KMS-11 (cell line): ENCODE data around the gene GHITM.
A peak's percentile ranks its signal among the peaks of the same experiment; 100 is the strongest.
"Not testable (repeated sequence)": the region's sequence is repeated elsewhere in the genome, so short reads cannot be mapped to it uniquely, and the experiment has no call there.

ENCODE experiments used
- H2AFZ ChIP-seq: fragments of 200-600 bp; sonication (generic); 2 replicates; pipeline ENCODE4 v1.6.1; 2016; ENCODE audit warnings: antibody characterized with exemption, mixed run types, low read depth
- H3K27ac ChIP-seq: fragments of 200-600 bp; sonication (generic); 2 replicates; pipeline ENCODE4 v1.6.1; 2016; ENCODE audit warnings: mild to moderate bottlenecking, mixed run types
- H3K27me3 ChIP-seq: fragments of 200-600 bp; sonication (generic); 2 replicates; pipeline ENCODE4 v1.6.1; 2017; ENCODE audit warnings: mild to moderate bottlenecking, low read depth, mixed run types, moderate library complexity; ENCODE audit not compliant: insufficient read depth
- H3K36me3 ChIP-seq: fragments of 200-600 bp; sonication (generic); 2 replicates; pipeline ENCODE4 v1.6.1; 2017; ENCODE audit warnings: mild to moderate bottlenecking, mixed run types; ENCODE audit not compliant: insufficient read depth
- H3K4me1 ChIP-seq: fragments of 200-600 bp; sonication (generic); 2 replicates; pipeline ENCODE4 v1.6.1; 2016; ENCODE audit warnings: mild to moderate bottlenecking, low read depth, mixed run types; ENCODE audit not compliant: poor library complexity, severe bottlenecking
- H3K4me2 ChIP-seq: fragments of 200-600 bp; sonication (generic); 2 replicates; pipeline ENCODE4 v1.7.0; 2016; ENCODE audit warnings: mild to moderate bottlenecking, mixed run types
- H3K4me3 ChIP-seq: fragments of 200-600 bp; sonication (generic); IDR thresholded peaks from 2 replicates; pipeline ENCODE4 v1.6.1; 2017; ENCODE audit warnings: low read depth, low read length, mixed read lengths; ENCODE audit not compliant: insufficient read depth
- H3K79me2 ChIP-seq: fragments of 200-600 bp; sonication (generic); 2 replicates; pipeline ENCODE4 v1.6.1; 2016; ENCODE audit warnings: low read depth, mixed run types; ENCODE audit not compliant: insufficient read depth
- H3K9ac ChIP-seq: fragments of 200-600 bp; sonication (generic); 2 replicates; pipeline ENCODE4 v1.6.1; 2016; ENCODE audit warnings: mild to moderate bottlenecking, mixed run types
- H4K20me1 ChIP-seq: fragments of 200-600 bp; sonication (generic); 2 replicates; pipeline ENCODE4 v1.6.1; 2016; ENCODE audit warnings: mild to moderate bottlenecking, mixed run types; ENCODE audit not compliant: insufficient read depth
- CTCF ChIP-seq: fragments of 200-600 bp; sonication (generic); conservative IDR thresholded peaks from 2 replicates; pipeline ENCODE4 v1.6.1; 2017; ENCODE audit warnings: low read depth, mild to moderate bottlenecking, antibody characterized with exemption, low read length, moderate library complexity, mixed read lengths

GHITM gene

DNA sequence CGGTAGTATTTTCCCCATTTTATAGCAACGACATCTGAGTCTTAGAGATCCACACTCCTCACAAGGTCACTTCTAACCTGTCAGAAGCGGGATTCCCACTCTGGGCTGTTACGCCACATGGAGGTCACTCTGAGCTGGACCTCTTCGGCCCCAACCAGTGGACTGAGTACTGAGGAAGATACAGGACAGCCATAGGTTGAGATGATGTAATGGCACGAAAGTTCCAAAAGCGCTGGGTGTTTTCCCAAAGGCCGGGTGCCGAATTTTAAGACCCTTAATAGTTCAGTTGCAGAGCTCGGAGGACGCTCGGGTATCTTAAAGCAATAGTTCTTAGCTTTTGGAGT, 699 bp downstream of the GHITM start:
- peak overlapping the region; percentile 95 for H3K27ac ChIP-seq
- H4K20me1 ChIP-seq = no peaks in the 10 kb centered on the region
- no peak overlapping the region for H3K4me3 ChIP-seq
- peaks cover 46% of the 10 kb centered on the region for H3K79me2 ChIP-seq
- peaks cover 24% of the 10 kb centered on the region for H3K4me1 ChIP-seq
- no peaks in the 10 kb centered on the region for H3K27me3 ChIP-seq
- H3K36me3 ChIP-seq = peaks cover 17% of the 10 kb centered on the region; the same call in 1 of the 2 replicates
- H3K9ac ChIP-seq = peak overlapping the region; percentile 98
- TF ChIP-seq CTCF = no peak
- peak overlapping the region; percentile 71 for H2AFZ ChIP-seq
- H3K4me2 ChIP-seq = peak overlapping the region; percentile 92

- H3K36me3 ChIP-seq = peaks cover 23% of the 10 kb centered on the region; the same call in 1 of the 2 replicates
- H3K4me3 ChIP-seq = no peak overlapping the region
- no peak overlapping the region for H3K4me2 ChIP-seq
- peaks cover 16% of the 10 kb centered on the region; the same call in 1 of the 2 replicates for H3K79me2 ChIP-seq
- no peaks in the 10 kb centered on the region for H3K27me3 ChIP-seq
- no peak for TF ChIP-seq CTCF
- peaks cover 2% of the 10 kb centered on the region for H3K4me1 ChIP-seq
- H3K9ac ChIP-seq = no peak overlapping the region
- no peak overlapping the region for H3K27ac ChIP-seq
- no peaks in the 10 kb centered on the region for H4K20me1 ChIP-seq
- H2AFZ ChIP-seq = no peak overlapping the region
Measured at GRCh38 chr10:84147347-84147746, 8.0 kb downstream of the GHITM start.

DNA sequence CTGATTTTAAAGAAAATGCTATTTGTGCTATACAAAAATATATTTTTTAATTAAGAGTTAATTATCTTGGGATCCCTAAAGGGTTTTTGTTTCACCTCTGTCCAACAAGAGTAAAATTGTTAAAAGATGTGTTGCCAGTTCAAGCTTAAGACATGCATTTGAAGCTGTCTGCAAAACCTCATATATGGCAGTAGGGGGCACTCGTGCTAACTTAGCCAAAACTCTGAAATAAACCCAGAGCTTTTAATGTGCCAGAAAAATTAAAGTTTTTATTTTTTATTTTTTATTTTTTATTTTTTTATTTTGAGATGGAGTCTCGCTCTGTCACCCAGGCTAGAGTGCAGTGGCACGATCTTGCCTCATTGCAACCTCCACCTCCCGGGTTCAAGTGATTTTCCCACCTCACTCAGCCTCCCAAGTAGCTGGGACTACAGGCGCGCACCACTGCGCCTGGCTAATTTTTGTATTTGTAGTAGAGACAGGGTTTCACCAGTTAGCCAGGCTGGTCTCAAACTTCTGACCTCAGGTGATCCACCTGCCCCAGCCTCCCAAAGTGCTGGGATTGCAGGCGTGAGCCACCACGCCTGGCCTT, 8.8 kb downstream of the GHITM start:
- not testable (repeated sequence) for H3K4me2 ChIP-seq, H3K27me3 ChIP-seq, H3K4me1 ChIP-seq, H3K79me2 ChIP-seq, H3K9ac ChIP-seq, H4K20me1 ChIP-seq, H3K4me3 ChIP-seq, H2AFZ ChIP-seq, H3K27ac ChIP-seq
- H3K36me3 ChIP-seq = peaks cover 21% of the 10 kb centered on the region; the same call in 1 of the 2 replicates

DNA sequence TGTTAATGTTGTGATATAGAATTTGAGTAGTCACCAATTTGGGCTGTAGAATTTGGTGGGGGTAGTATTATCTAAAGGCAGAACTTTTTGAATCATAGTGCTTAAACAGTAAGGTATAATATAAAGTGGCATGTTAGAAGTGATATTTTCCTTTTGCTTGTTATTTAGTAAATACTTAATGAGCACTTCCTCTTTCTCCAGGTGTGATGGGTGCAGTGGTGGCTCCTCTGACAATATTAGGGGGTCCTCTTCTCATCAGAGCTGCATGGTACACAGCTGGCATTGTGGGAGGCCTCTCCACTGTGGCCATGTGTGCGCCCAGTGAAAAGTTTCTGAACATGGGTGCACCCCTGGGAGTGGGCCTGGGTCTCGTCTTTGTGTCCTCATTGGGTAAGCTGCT, 10.5 kb downstream of the GHITM start:
- H3K27me3 ChIP-seq = no peaks in the 10 kb centered on the region
- H3K4me3 ChIP-seq = no peak overlapping the region
- no peak overlapping the region for H3K9ac ChIP-seq
- no peaks in the 10 kb centered on the region for H3K79me2 ChIP-seq
- H3K27ac ChIP-seq = no peak overlapping the region
- no peaks in the 10 kb centered on the region for H4K20me1 ChIP-seq
- peaks cover 11% of the 10 kb centered on the region; the same call in 1 of the 2 replicates for H3K36me3 ChIP-seq
- no peaks in the 10 kb centered on the region for H3K4me1 ChIP-seq
- no peak overlapping the region for H2AFZ ChIP-seq
- no peak for TF ChIP-seq CTCF
- no peak overlapping the region for H3K4me2 ChIP-seq

DNA sequence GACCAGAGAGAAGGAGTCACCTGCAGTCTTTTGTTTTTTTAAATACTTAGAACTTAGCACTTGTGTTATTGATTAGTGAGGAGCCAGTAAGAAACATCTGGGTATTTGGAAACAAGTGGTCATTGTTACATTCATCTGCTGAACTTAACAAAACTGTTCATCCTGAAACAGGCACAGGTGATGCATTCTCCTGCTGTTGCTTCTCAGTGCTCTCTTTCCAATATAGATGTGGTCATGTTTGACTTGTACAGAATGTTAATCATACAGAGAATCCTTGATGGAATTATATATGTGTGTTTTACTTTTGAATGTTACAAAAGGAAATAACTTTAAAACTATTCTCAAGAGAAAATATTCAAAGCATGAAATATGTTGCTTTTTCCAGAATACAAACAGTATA, 13.5 kb downstream of the GHITM start:
- Histone ChIP-seq H3K27me3 (no peaks in the 10 kb centered on the region), H2AFZ (no peak overlapping the region), H4K20me1 (no peaks in the 10 kb centered on the region), H3K36me3 (peaks cover 3% of the 10 kb centered on the region; the same call in 1 of the 2 replicates), H3K4me2 (no peak overlapping the region), H3K9ac (no peak overlapping the region), H3K27ac (no peak overlapping the region), H3K4me1 (no peaks in the 10 kb centered on the region), H3K4me3 (no peak overlapping the region), H3K79me2 (no peaks in the 10 kb centered on the region)
- TF ChIP-seq CTCF = no peak
